Measurements from ENCODE around the gene SLC29A4.
"Not testable (repeated sequence)": the region's sequence is repeated elsewhere in the genome, so short reads cannot be mapped to it uniquely, and the experiment has no call there.

The SLC29A4 gene

GRCh38 chr7:5275510-5275909, 7.2 kb upstream of the SLC29A4 start:
- not testable (repeated sequence) for DNase-seq

GRCh38 chr7:5276123-5276522, 6.6 kb upstream of the SLC29A4 start:
- DNase-seq = not testable (repeated sequence)

DNA sequence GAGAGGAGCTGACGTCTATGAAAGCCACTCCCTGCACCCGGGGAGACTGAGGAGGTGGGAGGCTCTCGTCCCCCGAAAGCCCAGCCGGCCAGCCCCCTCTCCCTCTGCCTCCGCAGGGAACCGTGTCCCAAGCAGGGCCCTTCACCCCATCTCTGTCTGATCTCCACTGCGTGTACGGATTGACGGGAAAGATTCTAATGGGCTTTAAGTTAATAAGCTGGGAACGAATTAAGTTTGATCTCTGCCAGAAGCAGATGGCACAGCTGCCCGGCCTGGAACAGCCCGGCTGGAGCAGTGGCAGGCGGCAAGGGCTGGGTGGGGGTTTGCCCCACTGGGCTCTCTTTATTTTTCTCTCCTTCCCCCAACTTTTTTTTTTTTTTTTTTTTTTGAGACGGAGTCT, 6.1 kb upstream of the SLC29A4 start:
- DNase-seq = no peak

DNA sequence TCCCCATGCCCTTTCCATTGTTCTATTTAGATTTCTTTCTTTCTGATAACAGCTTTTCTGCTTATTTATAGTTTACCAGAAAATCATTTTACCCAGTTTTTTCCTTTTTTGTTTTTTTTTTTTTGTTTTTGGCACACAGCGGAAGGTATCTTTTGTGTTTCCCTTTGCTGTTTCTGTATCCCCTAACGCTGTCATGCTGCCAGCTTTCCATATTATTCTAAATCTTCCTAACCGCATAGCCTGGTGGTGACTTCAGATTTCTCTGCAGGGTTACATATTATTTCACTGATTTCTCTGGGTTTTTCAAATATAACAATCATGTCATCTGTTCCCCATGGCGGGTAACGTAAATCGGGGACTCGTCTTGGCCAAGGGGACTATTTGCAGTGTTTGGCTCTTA, 4.0 kb upstream of the SLC29A4 start:
- DNase-seq = no peak

- no peak for DNase-seq
Observed at GRCh38 chr7:5279734-5280133, 3.0 kb upstream of the SLC29A4 start.

DNA sequence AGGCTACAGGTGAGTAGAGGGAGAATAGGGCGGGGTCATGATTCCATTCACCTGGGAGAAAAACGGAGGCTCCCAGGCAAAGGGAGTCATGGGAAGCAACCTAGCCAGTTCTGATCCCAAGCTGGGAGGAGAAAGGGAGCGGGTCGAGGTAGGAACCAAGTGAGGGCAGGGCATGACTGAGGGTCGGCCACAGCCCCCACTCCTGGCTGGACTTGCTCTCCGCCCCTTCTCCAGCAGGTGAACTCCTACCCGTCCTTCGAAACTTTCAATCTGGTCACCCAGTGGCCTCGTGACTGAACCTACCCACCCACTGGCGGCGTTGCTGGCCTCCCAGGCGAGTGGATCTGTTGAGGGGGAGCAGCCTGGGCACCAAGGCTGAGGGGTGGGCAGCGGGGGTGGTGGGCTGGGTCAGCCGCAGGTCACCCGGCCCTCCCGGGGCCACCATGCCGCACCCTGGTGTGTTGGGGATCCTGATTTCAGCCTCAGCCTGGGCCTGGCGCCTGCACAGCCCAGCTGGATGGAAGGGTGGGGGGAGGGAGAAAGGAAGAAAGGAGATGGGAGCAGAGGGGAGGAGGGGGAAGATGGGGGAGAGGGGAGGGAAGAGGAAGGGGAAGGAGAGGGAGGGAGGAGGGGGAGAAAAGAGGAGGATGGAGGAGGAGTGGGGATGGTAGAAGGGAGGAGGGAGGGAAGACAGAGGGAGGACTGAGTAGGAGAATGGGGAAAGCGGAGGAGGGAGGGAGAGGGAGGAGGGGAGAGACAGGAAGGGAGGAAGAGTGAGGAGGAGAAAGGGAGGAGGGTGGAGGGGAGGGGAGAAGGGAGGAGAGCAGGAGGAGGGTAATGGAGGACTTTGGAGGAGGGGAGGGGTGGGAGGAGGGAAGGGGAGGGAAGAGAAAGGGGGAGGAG, 894 bp upstream of the SLC29A4 start:
- DNase-seq = not testable (repeated sequence)

DNA sequence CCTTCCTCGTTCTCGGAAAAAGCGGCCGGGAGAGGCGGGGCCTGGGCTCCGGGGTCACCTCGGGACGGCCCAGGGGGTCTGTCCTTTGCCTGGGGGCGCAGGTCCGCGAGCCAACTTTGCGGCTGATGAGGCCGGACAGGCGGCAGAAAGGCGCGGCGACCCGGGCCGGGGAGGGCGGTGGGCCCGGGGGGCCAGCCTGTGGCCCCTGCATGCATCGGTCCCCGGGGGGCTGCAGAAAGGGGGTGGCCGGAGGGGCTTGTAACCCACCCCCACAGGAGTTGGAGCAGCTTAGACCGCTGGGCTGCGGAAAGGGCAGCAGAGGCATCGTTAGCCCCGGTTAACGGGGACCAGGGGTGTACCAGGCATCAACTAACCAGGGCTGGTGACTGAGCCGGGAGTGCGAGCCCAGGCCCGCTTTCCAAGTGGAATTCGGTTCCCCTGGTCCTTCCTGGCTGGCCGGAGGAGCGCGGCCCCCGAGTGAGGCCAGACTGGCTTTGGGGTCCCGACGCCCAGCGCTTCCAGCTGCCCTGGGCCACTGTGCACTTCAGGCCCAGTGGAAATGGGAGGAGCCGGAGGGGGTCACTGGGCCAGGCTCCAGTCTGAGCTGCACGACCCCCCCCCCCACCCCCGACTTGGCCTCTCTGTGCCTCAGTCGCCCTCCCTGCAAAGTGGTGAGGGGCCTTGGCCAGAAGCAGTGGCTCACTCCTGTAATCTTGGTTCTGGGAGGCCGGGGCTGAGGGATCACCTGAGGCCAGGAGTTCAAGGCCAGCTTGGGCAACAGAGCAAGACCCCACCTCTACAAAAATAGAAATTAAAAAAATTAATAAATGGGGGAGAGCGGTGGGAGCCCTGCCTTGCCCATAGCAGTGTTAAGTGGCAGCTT, 919 bp downstream of the SLC29A4 start:
- no peak for DNase-seq

DNA sequence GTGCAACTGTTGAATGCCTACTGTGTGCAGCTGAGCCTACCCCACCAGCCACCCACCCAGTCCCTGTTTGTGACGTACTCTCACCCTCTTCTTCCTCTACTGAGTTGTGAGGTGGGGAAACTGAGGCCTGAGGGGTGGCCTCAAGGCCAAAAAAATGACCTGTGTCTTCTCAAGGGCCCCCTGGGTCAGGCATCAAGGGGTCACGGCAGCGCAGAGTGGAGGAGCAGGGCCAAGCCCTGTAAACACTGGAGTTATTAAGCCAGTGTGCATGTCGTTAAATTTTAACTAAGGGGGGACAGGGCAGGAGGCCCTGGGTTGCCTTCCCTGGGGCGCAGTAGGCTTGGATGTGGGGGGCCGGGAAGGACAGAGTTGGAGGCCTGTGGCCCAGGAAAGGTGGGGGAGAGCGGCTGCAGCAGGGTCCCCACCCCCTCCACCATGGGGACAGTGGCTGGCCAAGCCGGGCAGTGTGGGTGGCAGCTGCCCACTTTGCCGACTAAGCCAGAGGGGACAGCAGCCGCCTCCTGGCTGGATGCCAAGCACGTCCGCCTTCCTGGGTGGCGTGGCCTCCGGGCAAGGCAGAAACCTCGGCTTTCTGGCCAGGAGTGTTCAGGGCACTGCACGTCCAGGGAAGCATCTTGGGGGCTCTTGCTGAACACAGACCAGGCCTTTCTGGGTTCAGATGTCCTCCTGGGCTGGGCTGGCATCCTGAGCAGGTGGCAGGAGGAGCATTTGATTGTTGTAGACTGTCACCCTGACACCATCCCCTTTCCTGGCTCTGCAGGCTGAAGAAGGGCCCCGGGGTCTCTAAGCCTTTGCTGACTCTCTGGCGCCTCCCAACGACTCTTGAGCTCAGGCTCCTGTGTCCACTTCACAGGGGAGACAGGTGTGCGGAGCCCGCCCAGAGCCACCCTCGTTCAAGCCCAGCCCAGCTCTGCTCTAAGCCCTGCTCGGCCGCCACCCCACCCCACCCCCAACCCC, 1.9 kb downstream of the SLC29A4 start:
- no peak for DNase-seq

GRCh38 chr7:5286933-5287332, 4.2 kb downstream of the SLC29A4 start:
- no peak for DNase-seq

- DNase-seq = not testable (repeated sequence)
Observed at GRCh38 chr7:5287373-5287772, 4.6 kb downstream of the SLC29A4 start.

DNA sequence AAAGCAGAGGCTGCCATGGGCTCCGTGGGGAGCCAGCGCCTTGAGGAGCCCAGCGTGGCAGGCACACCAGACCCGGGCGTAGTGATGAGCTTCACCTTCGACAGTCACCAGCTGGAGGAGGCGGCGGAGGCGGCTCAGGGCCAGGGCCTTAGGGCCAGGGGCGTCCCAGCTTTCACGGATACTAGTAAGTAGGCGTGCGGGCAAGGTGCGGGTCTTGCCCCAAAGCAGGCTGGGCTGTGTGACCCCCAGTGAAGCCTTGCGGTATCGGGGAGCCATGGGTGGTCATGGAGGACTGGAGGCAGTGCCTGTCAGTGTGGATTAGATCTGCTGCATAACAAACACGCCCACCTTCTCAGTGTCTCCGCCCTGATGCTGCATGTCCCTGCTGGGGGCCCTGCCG, 5.1 kb downstream of the SLC29A4 start:
- no peak for DNase-seq

- not testable (repeated sequence) for DNase-seq
Observed at GRCh38 chr7:5288560-5288959, 5.8 kb downstream of the SLC29A4 start.

GRCh38 chr7:5289355-5289754, 6.6 kb downstream of the SLC29A4 start:
- DNase-seq = no peak

GRCh38 chr7:5291301-5291700, 8.6 kb downstream of the SLC29A4 start:
- DNase-seq = no peak

DNA sequence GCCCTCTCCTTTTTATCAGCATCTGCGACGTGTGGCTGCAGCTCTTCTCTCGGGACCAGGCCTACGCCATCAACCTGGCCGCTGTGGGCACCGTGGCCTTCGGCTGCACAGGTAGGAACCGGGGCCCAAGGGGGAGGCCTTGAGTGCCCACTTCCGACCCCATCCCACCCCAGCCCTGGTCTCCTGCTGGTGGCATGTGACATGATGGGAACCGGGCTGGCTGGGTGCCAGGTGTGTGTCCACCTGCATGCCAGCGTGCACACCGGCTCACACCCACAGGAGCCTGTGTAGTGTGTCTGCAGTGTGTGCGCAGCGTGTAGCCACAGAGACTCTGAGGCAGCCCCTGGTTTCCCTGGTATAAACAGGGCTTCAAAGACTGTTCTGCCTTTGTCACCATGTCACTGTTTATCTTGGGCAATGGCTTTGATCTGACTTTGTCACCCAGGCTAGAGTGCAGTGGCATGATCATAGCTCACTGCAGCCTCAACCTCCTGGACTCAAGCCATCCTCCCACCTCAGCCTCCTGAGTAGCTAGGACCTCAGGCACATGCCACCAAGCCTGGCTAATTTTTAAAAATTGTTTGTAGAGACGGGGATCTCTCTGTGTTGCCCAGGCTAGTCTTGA, 9.1 kb downstream of the SLC29A4 start:
- not testable (repeated sequence) for DNase-seq

- no peak for DNase-seq
Observed at GRCh38 chr7:5294169-5294987, 11.6 kb downstream of the SLC29A4 start.

- no peak for DNase-seq
Observed at GRCh38 chr7:5295039-5296014, 12.6 kb downstream of the SLC29A4 start.

- DNase-seq = no peak
Observed at GRCh38 chr7:5296015-5296610, 13.4 kb downstream of the SLC29A4 start.

DNA sequence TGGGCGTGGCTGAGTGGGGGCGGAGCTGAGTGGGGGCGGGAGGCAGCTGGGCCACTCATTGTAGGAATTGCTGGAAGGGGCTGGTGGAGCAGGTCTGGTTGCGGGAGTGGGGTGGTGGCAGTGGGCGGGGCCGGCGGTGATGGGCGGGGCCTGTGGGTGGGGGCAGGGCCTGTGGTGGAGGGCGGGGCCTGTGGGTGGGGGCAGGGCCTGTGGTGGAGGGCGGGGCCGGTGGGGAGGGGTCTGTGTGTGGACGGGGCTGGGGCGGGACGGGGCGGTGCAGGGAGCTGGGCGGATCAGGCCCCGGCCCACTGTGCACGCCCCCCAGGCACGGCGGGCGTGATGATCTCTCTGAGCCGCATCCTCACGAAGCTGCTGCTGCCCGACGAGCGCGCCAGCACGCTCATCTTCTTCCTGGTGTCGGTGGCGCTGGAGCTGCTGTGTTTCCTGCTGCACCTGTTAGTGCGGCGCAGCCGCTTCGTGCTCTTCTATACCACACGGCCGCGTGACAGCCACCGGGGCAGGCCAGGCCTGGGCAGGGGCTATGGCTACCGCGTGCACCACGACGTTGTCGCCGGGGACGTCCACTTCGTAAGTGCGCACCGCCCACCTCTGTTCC, 14.0 kb downstream of the SLC29A4 start:
- DNase-seq = peak; percentile 61
